NCI-H128 (cell line): ENCODE measurements around the gene PRELID3B.
"Not testable (repeated sequence)": the region's sequence is repeated elsewhere in the genome, so short reads cannot be mapped to it uniquely, and the experiment has no call there.

Source experiments
- DNase-seq: peaks from one replicate; lab custom pipeline; 2025; ENCODE audit not compliant: unreplicated experiment; lab: John Stamatoyannopoulos, UW

PRELID3B gene

DNA sequence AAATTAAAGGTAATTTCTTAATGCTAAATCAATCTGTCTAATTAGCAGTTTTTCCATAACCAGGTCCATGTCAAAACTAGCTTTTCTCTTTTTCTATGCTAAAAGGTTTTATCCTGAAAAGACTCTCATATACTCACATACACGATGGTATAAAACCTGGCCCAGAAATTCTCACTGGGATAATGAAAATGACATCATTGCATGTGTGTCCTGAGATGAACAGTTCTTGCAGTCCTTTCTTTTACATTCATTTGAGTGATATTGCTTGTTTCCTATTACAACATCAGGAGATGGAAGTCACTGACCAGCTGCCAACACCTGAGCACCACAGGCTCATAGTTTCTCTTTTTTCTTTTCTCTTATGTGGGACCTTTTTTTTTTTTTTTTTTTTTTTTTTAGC lies 7.9 kb upstream of the PRELID3B start:
- no peak for DNase-seq

DNA sequence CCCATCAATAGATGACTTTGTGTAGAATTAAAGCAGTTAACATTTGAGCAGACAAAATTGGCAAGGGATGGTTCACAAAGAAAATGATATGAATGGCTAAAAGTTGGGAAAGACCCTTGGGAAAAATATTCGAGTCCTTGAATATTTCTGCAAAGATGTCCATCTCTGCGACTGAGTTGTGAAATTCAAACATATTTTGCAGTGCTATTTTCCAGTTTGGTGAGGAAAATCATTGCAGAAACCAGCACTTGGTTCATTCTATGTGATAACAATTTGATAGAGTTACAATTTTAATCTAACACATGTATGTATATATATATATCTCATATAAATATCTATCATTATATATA lies 6.1 kb upstream of the PRELID3B start:
- DNase-seq, result no peak

DNA sequence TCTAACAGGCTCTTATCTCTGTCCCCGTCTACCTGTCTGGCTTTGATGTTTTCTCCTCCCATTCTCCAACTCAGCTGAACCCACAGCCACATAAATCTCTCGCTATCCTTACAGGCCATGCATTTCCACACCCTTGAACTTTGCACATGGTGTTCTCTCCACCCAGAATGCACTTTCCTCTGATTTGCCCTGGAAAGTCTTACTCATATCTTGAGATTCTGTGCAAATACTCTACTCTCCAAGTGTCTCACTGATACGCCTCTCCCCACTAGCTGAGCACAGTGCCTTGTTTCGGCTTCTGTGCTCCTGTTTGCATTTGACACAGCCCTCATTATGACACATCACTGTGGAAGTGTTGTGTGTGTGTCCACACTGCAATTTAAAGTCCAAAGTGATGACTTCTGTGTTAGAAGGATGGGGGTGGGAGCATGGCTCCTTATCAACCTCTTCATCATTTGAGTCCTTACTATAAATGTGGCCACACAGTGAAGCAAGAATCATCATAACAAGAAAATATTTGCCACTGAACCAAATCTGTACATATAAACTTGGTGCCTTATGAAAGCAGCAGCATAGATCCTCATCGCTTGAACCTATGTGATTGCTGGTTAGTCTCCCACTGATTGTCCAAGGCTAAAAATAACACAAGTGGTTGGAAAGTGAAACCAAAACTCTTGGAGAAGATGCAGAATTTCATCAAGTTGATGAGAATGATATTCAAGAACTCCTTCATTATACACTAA lies 5.5 kb upstream of the PRELID3B start:
- no peak for DNase-seq

DNA sequence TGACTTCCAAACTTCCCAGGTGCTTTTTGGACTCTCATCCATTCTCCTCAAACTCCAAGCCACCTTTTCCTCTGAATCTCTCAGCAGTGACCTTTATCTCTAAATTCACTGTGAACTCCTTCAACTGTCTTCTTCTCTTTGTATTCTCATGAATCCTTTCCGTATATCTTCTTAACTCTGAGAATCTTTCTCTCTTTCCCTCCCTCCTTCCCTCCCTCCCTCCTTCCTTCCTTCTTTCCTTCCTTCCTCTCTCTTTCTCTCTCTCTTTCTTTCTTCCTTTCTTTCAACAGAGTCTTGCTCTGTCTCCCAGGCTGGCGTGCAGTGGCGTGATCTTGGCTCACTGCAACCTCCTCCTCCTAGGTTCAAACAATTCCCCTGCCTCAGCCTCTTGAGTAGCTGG lies 4.3 kb upstream of the PRELID3B start:
- DNase-seq, result no peak

DNA sequence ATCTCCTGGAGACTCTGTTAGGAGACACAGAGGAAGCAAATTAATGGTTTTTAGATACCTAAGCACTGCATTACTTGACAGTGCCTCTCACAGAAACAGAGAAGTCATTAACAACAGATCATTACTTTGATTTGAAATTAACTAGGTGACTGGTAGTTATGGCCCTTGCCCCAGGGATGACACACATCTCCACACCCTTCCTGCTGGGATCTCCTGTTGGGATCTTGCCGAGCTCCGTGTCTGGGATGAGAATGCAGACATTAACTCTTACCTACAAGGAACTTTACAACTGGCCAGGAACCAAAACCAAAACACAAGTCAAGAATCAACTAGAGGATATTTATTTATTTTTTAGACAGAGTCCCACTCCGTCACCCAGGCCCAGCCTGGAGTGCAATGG lies 2.2 kb upstream of the PRELID3B start:
- DNase-seq, result no peak

DNA sequence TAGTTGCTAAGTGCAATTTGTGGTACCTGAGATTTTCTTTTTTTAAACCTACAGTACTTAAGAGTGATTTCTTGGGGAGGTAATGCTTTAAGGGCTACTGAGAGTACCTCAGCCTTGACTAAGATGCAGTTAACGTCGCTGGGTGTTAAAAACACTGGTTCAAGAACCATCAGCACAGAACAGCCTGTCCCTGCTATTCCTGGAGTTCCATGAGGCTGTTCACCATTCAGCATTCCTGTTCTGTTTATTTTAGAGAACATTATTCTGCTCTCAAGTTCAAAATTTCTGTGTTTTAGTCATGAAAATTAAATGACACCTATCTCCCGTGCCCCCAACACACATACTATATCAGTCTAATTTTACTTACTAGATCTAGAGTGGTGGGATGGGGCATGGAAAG lies 1.7 kb upstream of the PRELID3B start:
- DNase-seq, result no peak

DNA sequence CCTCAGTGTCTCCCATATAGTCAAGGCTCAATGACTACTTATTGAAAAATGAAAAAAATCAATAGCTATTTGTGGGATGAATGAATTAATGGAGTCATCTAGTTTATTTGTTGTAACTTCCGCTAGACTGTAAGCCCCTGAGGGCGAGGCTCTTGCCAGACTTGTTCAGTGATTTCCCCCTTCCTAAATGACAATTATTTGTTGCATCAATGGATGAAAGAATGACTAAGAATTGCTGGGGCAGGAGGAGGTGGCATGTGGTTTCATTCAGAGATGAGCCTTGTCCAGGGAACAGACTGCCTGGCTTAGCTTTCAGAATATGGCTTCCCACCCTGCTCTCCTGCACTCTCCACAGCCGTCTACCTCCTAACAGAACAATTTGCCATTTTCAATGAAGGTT lies 1.1 kb upstream of the PRELID3B start:
- DNase-seq, result no peak

DNA sequence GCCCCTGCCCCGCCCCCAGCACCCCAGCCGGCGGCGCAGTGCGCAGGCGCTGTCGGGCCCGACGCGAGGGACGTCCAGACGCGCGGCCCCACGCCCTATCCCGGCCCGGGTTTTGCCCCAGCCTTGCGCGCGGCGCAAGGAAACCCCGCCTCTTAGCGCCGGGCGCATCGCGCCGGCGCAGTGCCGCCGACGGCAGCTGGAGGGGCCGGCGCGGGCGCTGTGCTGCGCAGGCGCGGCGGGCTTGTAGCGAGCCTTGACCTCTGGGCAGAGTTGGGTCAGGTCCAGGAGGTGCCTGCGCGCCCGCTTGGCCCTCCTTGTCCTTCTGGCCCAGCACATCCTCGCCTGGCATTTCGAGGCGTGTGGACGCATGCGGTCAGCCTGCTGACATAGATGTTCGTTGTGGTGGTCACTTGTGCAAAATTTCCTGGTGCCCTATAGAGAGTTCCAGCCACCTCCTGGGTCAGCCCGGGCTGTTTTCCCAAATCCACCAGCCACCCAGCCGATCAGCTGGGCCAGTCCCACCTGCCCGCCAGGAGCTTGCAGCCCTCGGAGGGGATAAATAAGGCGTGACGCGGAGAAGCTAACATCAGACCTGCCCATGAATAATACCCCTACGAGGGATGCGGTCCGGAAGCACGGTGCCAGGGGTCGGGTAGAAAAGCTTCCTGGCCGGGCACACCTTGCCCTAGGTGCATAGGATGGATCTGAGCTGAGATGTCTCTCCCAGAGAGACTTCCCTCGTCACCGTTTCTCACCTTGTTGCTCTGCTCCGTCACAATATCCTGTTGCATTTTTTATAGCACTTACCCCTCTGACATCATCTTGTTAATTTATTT lies 428 bp upstream of the PRELID3B start:
- peak; percentile 81 for DNase-seq

DNA sequence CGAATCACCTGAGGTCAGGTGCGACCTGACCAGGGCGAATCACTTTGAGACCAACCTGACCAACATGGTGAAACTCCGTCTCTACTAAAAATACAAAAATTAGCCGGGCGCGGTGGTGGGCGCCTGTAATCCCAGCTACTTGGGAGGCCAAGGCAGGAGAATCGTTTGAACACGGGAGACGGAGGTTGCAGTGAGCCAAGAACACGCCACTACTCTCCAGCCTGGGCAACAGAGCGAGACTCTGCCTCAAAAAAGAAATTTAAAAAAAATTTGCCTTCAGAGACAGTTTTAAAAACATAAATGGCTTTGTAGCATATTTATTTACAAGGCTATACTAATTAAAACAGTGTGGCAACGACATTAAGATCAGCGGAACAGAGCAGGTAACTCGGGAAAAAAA lies 1.1 kb downstream of the PRELID3B start:
- not testable (repeated sequence) for DNase-seq

DNA sequence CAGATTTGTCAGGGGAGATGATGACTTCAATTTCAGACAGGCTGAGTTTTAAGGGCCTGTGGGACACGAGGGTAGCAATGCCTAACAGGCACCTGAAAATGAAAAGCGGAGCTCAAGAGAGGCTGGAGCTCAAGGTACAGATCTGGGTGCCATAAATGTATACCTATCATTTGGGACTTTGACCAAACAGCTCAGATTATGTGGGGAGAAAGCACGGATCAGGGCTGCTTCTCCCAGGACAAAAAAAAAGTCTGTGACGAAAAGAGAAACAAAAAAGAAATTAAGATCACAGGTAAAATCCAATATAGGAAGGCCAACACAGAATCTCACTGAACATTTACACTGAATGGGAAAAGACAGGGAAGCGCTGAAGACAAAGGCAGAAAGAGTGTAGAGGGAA lies 1.9 kb downstream of the PRELID3B start:
- DNase-seq, result no peak

DNA sequence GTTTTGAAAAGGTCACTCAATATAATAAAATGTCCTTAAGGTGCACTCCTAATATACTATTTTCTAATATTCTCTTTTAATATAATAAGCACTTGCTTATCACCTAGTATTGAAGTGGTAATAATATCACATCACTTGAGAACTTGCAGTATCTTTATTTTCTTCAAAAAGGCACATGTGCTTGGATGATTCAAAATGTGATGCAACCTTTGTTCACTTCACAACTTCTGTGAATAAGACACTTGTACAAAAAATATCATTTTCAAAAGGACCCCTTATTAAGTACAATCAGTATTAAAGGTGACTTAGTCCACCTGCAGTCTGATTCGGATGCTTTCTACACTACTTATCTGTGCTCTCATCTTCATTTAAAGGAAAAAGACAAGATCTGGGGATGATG lies 3.4 kb downstream of the PRELID3B start:
- DNase-seq, result no peak

DNA sequence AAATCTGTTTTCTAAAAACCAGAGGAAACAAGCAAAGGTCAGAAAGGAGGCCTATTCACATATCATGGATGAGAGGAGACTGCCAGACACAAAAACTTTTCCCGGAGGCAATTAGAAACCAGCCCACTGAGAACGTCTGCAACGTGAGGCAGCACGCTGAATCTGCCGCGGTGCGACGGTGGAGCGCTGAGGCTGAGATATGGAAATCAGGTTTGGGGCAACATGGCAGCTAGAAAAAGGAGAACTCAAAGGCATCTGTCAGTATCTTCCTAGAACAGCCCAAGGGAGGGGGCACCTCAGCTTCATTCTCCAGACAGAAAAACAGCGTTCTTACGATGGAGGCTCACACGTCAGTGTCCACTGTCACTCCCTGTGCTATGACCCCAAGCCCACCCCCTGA lies 5.2 kb downstream of the PRELID3B start:
- no peak for DNase-seq

DNA sequence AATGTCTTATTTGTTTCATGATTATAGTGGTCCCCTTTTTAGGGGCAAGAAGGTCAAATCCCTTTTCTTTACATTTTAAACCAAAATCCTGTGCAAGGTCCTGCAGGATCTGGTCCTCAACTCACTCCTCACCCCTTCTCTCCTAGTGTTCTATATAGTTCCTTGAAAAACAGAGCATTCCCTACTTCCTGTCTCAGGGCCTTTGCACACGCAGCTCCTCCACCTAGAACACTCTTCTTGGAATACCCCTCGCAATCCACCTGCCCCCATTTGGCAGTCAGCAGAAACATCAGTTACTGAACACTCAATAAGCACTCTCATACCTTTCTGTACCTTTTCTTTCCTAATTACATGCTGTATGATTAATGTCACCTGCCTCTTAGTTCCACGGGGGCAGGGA lies 7.2 kb downstream of the PRELID3B start:
- DNase-seq, result no peak

DNA sequence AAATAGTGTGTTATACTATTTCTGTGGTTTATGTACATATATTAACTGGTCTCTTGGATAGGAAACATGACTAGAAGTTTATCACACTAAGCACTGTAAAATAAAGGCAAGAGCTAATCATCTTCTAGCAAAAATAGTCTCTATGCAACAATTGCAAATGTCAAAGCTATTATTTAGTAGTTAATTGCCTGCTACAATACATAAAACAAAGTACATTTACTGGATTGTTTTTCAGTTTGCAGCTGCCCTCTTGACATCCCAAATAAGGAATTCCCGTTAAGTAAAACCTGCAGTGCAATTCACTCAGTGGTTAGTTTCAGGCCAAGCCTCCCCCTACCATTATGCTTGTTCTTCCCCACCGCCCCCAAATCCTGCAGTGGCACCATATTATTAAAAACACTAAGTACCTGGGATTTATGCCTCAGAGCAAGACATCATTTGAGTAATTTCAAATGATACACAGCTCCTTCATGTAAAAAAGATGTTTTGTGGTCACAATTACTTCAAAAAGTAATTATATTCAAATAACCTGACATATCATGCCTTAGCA lies 8.9 kb downstream of the PRELID3B start:
- DNase-seq, result no peak

DNA sequence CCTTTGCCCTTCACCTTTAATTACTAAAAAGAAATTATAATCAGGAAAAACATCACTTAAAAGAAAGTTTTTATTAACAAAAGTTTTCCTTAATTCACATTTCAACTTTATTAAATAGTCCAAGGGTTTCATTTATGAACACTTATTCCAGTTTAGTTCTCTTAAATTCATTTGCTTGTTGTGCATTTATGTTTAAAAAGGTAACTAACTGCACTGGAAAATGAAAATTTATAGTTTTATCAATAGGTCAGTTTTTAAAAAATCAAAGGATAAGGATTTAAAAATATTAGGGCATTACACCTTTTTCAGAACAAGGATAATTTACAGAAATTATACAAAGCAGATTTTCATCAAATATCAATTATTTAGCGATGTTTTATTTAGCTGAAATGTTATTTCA lies 9.5 kb downstream of the PRELID3B start:
- DNase-seq, result no peak

DNA sequence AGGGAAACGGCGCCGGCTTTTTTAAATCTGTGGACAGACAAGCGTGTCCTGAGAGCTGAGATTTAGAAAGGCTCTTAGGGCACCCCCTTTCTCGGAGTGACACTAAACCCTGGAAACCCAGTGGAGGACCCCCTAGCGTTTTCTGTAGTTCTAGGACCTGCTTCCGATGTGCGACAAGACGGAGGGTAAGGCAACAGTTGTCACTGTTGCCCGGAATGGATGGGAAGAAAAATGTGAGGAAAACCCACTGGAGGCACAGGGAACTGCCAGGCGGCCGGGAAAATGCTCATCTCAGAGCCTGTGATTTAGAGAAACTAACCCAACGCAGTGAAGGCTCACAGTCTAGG lies 9.9 kb downstream of the PRELID3B start:
- DNase-seq, result no peak

DNA sequence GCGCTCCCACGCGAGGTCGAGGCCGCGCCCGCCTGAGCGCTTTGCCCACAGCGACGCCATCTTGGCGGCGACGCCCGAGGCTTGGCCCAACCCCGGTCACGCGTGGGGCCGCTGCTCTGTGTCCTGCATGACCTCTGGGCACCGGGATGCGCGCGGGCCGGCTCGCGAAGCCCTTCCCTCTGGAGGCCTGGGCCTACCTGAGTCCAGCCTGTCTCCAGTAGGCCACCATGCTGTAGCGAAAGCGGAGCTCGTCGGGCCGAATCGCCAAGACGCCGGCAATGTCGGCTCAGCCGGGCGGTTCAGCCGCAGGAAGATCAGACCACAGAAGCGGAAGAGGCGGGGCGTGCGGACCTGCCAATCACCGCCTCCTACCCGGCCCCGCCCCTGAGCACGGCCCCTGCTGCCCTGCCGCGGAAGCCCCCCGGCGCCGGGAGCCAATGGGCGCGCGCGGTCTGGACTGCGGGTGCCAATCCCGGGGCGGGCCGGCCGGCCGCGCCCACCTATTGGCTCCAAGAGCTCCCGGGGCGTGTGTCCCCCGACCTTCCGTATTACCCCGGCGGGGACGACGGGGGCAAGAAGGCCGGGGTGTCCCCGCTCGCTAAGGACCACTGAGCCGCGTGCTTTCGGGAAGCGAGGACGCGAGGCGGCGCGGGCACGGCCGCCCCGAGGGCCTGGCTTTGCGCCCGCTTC lies 10.4 kb downstream of the PRELID3B start, which contains the start of gene ATP5F1E:
TSS of gene ATP5F1E (minus strand) at position 313 of the 690 bp plus-strand sequence. CDS start at position 229, 84 bp downstream.
- peak; percentile 91 for DNase-seq

DNA sequence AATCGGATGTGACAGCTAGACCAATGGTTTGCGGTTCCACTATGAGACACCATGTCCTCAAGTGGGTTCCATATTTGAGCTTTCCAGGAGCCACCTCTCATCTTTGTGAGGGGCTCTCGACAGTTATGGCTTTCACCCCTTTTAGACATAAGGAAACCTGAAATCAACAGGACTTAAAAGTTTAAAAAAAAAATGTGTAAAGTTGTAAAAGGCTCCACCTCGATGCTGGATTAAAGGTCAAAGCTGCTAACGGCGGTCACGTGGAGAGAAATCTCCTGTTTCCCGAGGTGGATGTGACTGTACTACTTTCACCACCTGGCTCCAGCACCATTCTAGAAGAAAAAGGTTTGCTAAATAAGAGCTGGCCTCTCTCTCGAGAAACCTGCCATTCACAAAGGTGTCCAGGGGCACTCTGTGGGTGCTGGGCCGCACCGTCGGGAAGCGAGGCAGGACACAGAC lies 11.0 kb downstream of the PRELID3B start:
- DNase-seq, result no peak

DNA sequence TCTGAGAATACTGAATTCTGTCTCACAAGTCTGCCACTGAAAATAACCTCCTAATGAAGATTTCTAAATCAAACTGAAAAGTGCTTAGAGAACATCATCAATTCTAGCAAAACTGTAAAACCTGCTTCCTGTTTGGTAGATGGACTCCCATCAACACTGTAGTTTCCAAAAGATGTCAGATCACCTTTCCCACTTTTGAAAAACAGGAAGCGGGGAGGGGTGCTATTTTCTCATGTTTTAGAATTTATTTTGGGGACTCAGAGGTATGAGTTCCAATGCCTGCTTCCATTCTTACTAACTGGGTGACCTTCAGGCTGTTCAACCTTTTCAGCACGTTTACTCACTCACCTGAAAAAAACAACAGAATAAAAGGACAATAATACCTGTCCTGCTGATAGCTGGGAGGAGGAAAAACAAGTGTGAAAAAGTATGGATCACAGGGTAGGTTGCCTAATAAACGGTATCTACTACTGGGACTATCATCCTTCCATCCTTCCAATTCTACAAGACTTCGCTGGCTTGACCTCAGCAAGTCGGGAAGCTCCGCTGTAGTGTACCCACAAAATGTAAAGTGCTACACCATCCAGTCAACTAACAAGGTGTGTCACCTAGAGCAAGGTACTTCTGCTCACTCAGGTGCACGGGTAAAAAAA lies 11.5 kb downstream of the PRELID3B start:
- no peak for DNase-seq

DNA sequence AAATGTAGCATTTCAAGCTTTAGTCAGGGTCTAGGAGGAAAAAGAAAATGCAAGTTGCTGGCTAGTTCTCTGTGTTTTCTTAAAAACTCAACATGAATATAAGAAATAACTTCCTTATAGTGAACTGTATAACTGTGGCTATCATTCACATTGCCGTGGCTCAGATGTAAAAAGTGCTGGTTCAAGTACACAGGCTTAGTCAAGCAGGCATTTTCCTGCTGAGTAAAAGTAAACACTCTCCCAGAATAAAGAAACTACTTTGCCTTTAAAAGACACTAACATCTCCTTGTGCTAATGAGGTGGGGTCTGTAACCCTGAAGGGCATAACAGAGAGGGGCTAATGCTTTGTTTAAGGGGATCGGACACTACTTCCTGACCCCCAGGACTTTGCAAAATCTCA lies 13.8 kb downstream of the PRELID3B start:
- no peak for DNase-seq

DNA sequence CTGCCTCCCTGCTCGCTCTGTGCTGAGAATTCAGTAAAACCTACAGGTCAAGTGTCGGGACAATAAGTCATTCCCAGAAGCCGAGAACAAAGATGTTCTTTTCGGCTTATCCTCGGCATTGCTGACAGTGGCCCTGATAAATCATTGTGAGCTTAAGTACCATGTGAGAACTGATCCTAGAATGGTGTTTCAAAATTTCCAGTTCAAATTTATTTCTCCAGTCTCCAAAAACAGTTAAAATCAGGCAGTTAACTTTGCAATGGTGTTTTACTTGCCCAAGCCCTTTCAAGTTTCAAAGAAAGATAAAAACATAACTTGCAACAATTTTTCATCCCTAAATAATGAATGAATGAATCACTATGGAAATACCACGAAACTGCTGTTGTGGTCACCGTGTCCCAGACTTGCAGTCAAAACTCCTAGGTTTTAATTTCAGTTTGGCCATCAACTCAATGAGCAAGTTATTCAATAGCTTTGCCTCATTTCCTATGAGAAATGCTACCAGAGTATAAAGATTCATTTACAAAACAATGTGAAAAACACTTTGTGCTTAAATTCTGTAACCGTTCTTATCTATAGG lies 14.8 kb downstream of the PRELID3B start:
- no peak for DNase-seq
